ENCODE data around the gene SSR4.

SSR4 gene

GRCh38 chrX:153844509-153845082 is 50.1 kb downstream of the SSR4 start:
- TF ChIP-seq ARNT (IDR thresholded peaks at IDR 0.05) (no peak), BHLHE40 (IDR thresholded peaks at IDR 0.05; ENCODE audit: borderline replicate concordance) (no peak), CTBP1 (IDR thresholded peaks at IDR 0.05; ENCODE audit: borderline replicate concordance) (no peak)
- CTCF ChIA-PET: no interaction called here
- POLR2A ChIA-PET: no interaction called here

GRCh38 chrX:153845195-153845594 is 50.7 kb downstream of the SSR4 start:
- DNase-seq (ENCODE audit: extremely low spot score): no peak
- POLR2A ChIA-PET: no interaction called here
- CTCF ChIA-PET: no interaction called here
- TF ChIP-seq FOXK2 (IDR thresholded peaks at IDR 0.05) (no peak), SUZ12 (IDR thresholded peaks at IDR 0.05) (no peak), PKNOX1 (IDR thresholded peaks at IDR 0.05) (no peak), BHLHE40 (IDR thresholded peaks at IDR 0.05; ENCODE audit: borderline replicate concordance) (no peak), L3MBTL2 (conservative IDR thresholded peaks at IDR 0.05) (no peak), TARDBP (IDR thresholded peaks at IDR 0.05) (no peak), CTBP1 (IDR thresholded peaks at IDR 0.05; ENCODE audit: borderline replicate concordance) (no peak), ELF4 (IDR thresholded peaks at IDR 0.05) (no peak), HDGF (IDR thresholded peaks at IDR 0.05; ENCODE audit: borderline replicate concordance) (no peak), NFRKB (IDR thresholded peaks at IDR 0.05) (no peak), LEF1 (IDR thresholded peaks at IDR 0.05; ENCODE audit: borderline replicate concordance) (no peak), FOXA1 (IDR thresholded peaks at IDR 0.05) (no peak), ARNT (IDR thresholded peaks at IDR 0.05) (no peak), ZNF384 (IDR thresholded peaks at IDR 0.05) (no peak), FOXM1 (IDR thresholded peaks at IDR 0.05; ENCODE audit: borderline replicate concordance) (no peak), SP1 (IDR thresholded peaks at IDR 0.05) (no peak)

More at GRCh38 chrX:153844509-153845082, 50.1 kb downstream of the SSR4 start:
- no peak for DNase-seq (ENCODE audit: extremely low spot score)

GRCh38 chrX:153845842-153846241 is 51.4 kb downstream of the SSR4 start:
- CTCF ChIA-PET: no interaction called here
- TF ChIP-seq TARDBP (IDR thresholded peaks at IDR 0.05): no peak
- TF ChIP-seq PKNOX1 (IDR thresholded peaks at IDR 0.05): no peak
- no peak for TF ChIP-seq SUZ12 (IDR thresholded peaks at IDR 0.05)
- TF ChIP-seq ELF4 (IDR thresholded peaks at IDR 0.05): no peak
- TF ChIP-seq ZNF384 (IDR thresholded peaks at IDR 0.05): no peak
- no peak for TF ChIP-seq HDGF (IDR thresholded peaks at IDR 0.05; ENCODE audit: borderline replicate concordance)
- TF ChIP-seq ARNT (IDR thresholded peaks at IDR 0.05): no peak
- no peak for TF ChIP-seq CTBP1 (IDR thresholded peaks at IDR 0.05; ENCODE audit: borderline replicate concordance)
- no peak for TF ChIP-seq FOXM1 (IDR thresholded peaks at IDR 0.05; ENCODE audit: borderline replicate concordance)
- TF ChIP-seq BHLHE40 (IDR thresholded peaks at IDR 0.05; ENCODE audit: borderline replicate concordance): no peak
- TF ChIP-seq L3MBTL2 (conservative IDR thresholded peaks at IDR 0.05): no peak
- TF ChIP-seq NFRKB (IDR thresholded peaks at IDR 0.05): no peak
- TF ChIP-seq LEF1 (IDR thresholded peaks at IDR 0.05; ENCODE audit: borderline replicate concordance): no peak
- no peak for TF ChIP-seq SP1 (IDR thresholded peaks at IDR 0.05)
- no peak for TF ChIP-seq FOXA1 (IDR thresholded peaks at IDR 0.05)
- TF ChIP-seq FOXK2 (IDR thresholded peaks at IDR 0.05): no peak
- no peak for DNase-seq (ENCODE audit: extremely low spot score)
- POLR2A ChIA-PET: no interaction called here
